HFFc6 (cell line): ENCODE results near the gene TMEM59L. TPM values are rescaled to one million over a fixed set of nuclear protein-coding genes. Genes with fewer than 3 reads are reported as not detected.
A peak's percentile ranks its signal among the peaks of the same experiment; 100 is the strongest.

Experiments
- DNase-seq: peaks from one replicate; pipeline ENCODE4 v3.0.0-alpha.2; 2018
- H3K27ac Mint-ChIP-seq: 2 replicates; pipeline ENCODE4 v1.8.0; 2020; ENCODE audit warnings: mild to moderate bottlenecking, mixed read lengths
- H3K27me3 Mint-ChIP-seq: 2 replicates; pipeline ENCODE4 v1.8.0; 2021; ENCODE audit warnings: mild to moderate bottlenecking, moderate library complexity, mixed read lengths; ENCODE audit not compliant: insufficient read depth
- H3K36me3 Mint-ChIP-seq: 2 replicates; pipeline ENCODE4 v1.8.0; 2021; ENCODE audit warnings: low read depth, mixed read lengths
- H3K4me1 Mint-ChIP-seq: 2 replicates; pipeline ENCODE4 v1.8.0; 2020; ENCODE audit warnings: low read depth, mixed read lengths
- H3K4me3 Mint-ChIP-seq: 2 replicates; pipeline ENCODE4 v1.8.0; 2020; ENCODE audit warnings: mild to moderate bottlenecking, moderate library complexity, mixed read lengths
- H3K9me3 Mint-ChIP-seq: 2 replicates; pipeline ENCODE4 v1.8.0; 2020; ENCODE audit warnings: mild to moderate bottlenecking, mixed read lengths
- CTCF ChIP-seq: fragments of 200-600 bp; sonication (generic); IDR thresholded peaks from 2 replicates; pipeline ENCODE4 v1.5.0; 2021; ENCODE audit warnings: antibody characterized with exemption, mild to moderate bottlenecking
- total RNA-seq, 6 experiments: library from RNA; stranded (reverse); fragmentation: NEBNext Ultra II Directional; extraction: Animal tissue kit (Norgen Biotek cat#: 25700); gene quantifications; 2 replicates in 1 of 6; 3 replicates in 5 of 6; pipeline ENCODE4 v1.2.3, GENCODE V29; 2021

Gene TMEM59L
- total RNA-seq, 6 experiments from 2014 or later: 1.7 to 4.3 (median 3.2) TPM

- no peak for DNase-seq
- no peak for TF ChIP-seq CTCF
- Mint-ChIP-seq H3K4me1 (peaks cover 54% of the 10 kb centered on the region), H3K9me3 (no peaks in the 10 kb centered on the region), H3K4me3 (peak overlapping the region; percentile 74; the same call in 1 of the 2 replicates), H3K36me3 (no peaks in the 10 kb centered on the region), H3K27ac (peak overlapping the region; percentile 92), H3K27me3 (peaks cover 2% of the 10 kb centered on the region)
Observed at GRCh38 chr19:18660939-18661670, 48.4 kb downstream of the TMEM59L start.

- Mint-ChIP-seq H3K36me3 (peaks cover 4% of the 10 kb centered on the region; the same call in 1 of the 2 replicates), H3K27me3 (no peaks in the 10 kb centered on the region; the same call in 1 of the 2 replicates), H3K27ac (no peak overlapping the region), H3K9me3 (no peaks in the 10 kb centered on the region), H3K4me1 (peaks cover 42% of the 10 kb centered on the region), H3K4me3 (no peak overlapping the region)
- TF ChIP-seq CTCF: no peak
- no peak for DNase-seq
Observed at GRCh38 chr19:18662972-18663732, 50.5 kb downstream of the TMEM59L start.

GRCh38 chr19:18663940-18664530, 51.4 kb downstream of the TMEM59L start:
- no peak overlapping the region for H3K27ac Mint-ChIP-seq
- no peak for DNase-seq
- H3K27me3 Mint-ChIP-seq: no peaks in the 10 kb centered on the region; the same call in 1 of the 2 replicates
- H3K36me3 Mint-ChIP-seq: peaks cover 4% of the 10 kb centered on the region; the same call in 1 of the 2 replicates
- H3K4me3 Mint-ChIP-seq: no peak overlapping the region
- peaks cover 33% of the 10 kb centered on the region for H3K4me1 Mint-ChIP-seq
- no peaks in the 10 kb centered on the region for H3K9me3 Mint-ChIP-seq
- TF ChIP-seq CTCF: no peak

- no peak for TF ChIP-seq CTCF
- Mint-ChIP-seq H3K9me3 (no peaks in the 10 kb centered on the region), H3K4me1 (peaks cover 25% of the 10 kb centered on the region)
Observed at GRCh38 chr19:18665771-18666202, 53.1 kb downstream of the TMEM59L start.

DNA sequence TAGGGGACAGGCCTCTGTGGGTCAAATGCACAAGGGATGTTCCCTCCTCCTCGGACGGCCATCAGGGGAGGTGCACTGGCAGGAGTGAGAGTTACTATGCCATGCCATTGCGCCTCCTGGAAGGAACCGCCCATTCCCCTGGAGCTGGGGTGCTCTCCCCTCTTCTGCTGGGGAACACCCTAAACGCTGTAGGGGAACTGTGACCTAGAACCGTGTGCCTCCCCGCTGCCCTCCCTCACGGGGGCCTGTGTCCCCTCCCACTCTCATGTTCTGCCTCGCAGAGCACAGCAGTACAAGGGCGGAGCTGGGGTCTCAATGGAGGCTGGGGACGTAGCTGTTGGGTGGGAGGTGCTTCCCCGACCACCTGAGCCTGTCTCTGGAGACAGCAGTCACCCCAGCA, 53.6 kb downstream of the TMEM59L start:
- no peak for TF ChIP-seq CTCF
- Mint-ChIP-seq H3K4me1 (peaks cover 20% of the 10 kb centered on the region), H3K36me3 (peaks cover 10% of the 10 kb centered on the region; the same call in 1 of the 2 replicates), H3K27me3 (peaks cover 2% of the 10 kb centered on the region; the same call in 1 of the 2 replicates), H3K4me3 (no peak overlapping the region), H3K27ac (no peak overlapping the region), H3K9me3 (no peaks in the 10 kb centered on the region)
- no peak for DNase-seq

More at GRCh38 chr19:18665771-18666202, 53.1 kb downstream of the TMEM59L start:
- DNase-seq: no peak
- Mint-ChIP-seq H3K27me3 (peaks cover 2% of the 10 kb centered on the region; the same call in 1 of the 2 replicates), H3K36me3 (peaks cover 10% of the 10 kb centered on the region; the same call in 1 of the 2 replicates), H3K27ac (no peak overlapping the region), H3K4me3 (no peak overlapping the region)
